Measurements from ENCODE around the gene KRT33B. TPM values are rescaled to one million over a fixed set of nuclear protein-coding genes. Genes with fewer than 3 reads are reported as not detected.

The KRT33B gene
- total and polyA plus RNA-seq, 2 of the 13 experiments (the other 11 are each of a cell fraction or from before 2014, with no cell fraction given): not detected

DNA sequence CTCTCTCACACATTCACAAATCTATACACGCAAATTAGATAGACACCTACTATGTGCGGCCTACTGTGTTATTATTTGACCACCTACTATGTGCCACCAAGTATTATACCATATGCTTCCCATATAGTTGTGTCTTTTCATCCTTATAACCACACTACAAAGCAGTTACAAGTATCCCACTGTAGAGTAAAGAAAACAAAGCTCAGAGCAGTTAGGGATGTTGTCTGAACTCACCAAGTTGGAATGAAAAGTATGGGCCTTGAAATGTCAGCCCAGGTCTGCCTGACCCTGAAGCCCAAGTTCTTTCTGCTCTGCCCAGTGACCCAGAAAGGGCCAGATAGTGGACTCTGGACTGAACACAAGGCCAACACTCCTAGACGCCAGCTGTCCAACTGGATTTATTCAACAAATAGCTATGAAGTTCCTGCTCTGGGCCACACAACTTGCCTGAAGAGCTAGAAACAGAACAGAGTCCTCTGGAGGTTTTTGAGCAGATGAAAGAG is 46.3 kb upstream of the KRT33B start (continued):
- TF ChIP-seq ZNF407 (CRISPR knock-in tag; IDR thresholded peaks at IDR 0.05; ENCODE audit: not compliant biosample characterization) (no peak), ZNF879 (CRISPR knock-in tag; IDR thresholded peaks at IDR 0.05) (no peak), MEF2D (CRISPR knock-in tag; IDR thresholded peaks at IDR 0.05) (0 out of 2 replicates have a peak, but pooled peaks have one; percentile 73), TMF1 (CRISPR knock-in tag; IDR thresholded peaks at IDR 0.05; ENCODE audit: low read depth) (no peak), ZNF576 (CRISPR knock-in tag; IDR thresholded peaks at IDR 0.05) (no peak), YEATS2 (CRISPR knock-in tag; IDR thresholded peaks at IDR 0.05; ENCODE audit: borderline replicate concordance) (peak; percentile 29; the same call in 1 of the 2 replicates), NFKBIZ (CRISPR knock-in tag; IDR thresholded peaks at IDR 0.05) (no peak), ISL2 (CRISPR knock-in tag; IDR thresholded peaks at IDR 0.05) (no peak), THAP11 (CRISPR knock-in tag; IDR thresholded peaks at IDR 0.05) (0 out of 2 replicates have a peak, but pooled peaks have one; percentile 51), ZNF7 (CRISPR knock-in tag; IDR thresholded peaks at IDR 0.05) (no peak), SALL1 (CRISPR knock-in tag; IDR thresholded peaks at IDR 0.05) (peak; percentile 93), ZNF557 (CRISPR knock-in tag; IDR thresholded peaks at IDR 0.05) (no peak), ZC3H4 (CRISPR knock-in tag; IDR thresholded peaks at IDR 0.05; ENCODE audit: borderline replicate concordance) (no peak), ZNF20 (CRISPR knock-in tag; IDR thresholded peaks at IDR 0.05) (no peak), GTF2F1 (IDR thresholded peaks at IDR 0.05; ENCODE audit: low read length) (no peak), CBX5 (CRISPR knock-in tag; IDR thresholded peaks at IDR 0.05; ENCODE audit: borderline replicate concordance) (peak; percentile 22; the same call in 1 of the 2 replicates), AKAP8 (CRISPR knock-in tag; IDR thresholded peaks at IDR 0.05) (no peak)
- TF ChIP-seq, protein P1, sequence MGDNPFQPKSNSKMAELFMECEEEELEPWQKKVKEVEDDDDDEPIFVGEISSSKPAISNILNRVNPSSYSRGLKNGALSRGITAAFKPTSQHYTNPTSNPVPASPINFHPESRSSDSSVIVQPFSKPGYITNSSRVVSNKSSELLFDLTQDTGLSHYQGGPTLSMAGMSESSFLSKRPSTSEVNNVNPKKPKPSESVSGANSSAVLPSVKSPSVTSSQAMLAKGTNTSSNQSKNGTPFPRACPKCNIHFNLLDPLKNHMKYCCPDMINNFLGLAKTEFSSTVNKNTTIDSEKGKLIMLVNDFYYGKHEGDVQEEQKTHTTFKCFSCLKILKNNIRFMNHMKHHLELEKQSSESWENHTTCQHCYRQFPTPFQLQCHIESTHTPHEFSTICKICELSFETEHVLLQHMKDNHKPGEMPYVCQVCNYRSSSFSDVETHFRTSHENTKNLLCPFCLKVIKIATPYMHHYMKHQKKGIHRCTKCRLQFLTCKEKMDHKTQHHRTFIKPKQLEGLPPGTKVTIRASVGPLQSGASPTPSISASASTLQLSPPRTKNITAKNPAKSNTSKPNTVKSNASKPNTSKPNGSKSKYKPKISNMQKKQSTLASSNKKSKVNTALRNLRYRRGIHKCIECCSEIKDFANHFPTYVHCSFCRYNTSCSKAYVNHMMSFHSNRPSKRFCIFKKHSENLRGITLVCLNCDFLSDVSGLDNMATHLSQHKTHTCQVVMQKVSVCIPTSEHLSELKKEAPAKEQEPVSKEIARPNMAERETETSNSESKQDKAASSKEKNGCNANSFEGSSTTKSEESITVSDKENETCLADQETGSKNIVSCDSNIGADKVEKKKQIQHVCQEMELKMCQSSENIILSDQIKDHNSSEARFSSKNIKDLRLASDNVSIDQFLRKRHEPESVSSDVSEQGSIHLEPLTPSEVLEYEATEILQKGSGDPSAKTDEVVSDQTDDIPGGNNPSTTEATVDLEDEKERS (CRISPR knock-in tag; IDR thresholded peaks at IDR 0.05): peak; percentile 81; the same call in 1 of the 2 replicates
